ENCODE data around the gene CACNA1C.
"Not testable (repeated sequence)": the region's sequence is repeated elsewhere in the genome, so short reads cannot be mapped to it uniquely, and the experiment has no call there.

The CACNA1C gene

DNA sequence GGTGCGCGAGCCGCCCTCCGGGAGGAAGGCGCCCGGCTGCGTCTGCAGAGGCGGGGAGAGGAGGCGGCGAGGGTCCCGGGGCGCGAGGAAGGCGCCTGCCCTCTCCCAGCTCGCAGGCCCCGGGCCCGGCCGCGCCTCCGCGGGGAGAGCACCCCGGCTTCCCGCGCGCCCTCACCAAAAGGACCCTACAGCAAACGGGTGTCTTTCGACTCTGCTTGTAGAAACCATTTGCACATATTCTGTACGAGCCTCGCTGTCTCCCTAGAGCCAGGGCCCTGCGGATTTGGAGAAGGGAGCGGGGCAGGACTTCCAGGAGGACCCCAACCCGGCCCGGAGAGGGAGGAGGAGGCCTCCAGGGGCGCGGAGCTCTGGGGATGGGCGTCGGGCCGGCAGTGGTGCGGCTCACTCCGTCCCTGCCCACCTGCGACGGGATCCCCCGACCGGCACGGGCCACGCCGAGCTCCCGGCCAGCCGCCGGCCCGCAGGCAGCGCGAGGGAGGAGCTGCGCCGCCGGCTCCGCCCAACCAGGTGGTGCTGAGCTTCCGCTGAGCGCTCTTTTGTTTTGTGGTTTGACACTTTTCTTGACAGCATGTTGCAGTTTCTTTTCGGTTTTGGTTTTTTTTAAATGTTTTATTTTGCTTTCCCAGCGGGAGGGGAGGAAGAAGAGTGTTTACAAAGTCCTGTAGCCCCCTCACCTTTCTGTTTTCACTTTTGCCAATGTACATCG is 638.7 kb downstream of the CACNA1C start:
- peak; percentile 43 for DNase-seq (ENCODE audit: low read depth)

DNA sequence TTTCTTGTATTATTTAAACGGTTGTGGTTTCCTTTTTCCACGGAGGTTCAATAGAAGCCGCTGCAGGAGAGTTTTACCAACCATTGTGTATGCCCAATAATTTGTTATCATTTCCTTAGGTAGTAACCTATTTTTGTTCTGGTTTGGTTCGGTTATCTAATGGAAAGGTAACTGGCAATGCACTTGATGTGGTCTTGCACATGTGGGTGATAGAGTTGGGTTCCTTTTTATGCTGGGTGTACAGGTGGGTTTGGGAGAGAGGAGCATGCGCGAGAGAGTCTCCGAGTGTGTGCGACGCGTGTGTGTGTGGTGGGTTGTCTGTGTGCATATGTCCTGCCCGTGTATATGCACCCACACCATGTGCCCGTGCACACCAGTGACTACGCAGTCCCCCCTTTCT is 639.3 kb downstream of the CACNA1C start:
- DNase-seq (ENCODE audit: low read depth), result peak; percentile 7

DNA sequence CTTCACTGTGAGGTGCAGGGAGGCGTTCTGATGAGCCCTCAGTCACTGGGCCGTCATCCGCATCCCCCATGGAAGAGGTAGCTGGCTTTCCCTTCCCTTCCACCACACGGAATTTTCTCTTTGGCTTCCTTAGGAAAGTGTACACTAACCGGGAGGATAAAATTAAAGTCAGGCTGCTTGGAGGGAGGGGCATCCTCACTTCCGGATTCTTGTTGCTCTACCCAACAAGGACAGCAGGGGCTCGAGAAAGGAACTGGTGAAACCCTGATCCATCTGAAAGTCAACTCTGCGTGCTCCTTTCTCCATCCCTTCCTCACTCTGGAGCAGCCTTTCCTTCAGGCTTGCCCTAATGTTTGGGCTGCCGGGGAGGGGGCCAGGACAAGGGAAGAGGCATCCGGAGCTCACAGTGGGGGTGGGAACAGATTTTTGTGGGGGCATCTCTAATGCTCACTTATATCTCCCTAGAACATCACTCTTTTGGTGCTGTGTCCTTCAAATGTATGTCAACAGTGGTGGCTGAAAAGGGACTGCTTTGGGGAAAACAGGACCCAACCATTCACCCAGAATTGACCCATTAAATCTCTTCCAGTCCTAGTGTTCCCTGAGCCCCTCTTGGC is 640.6 kb downstream of the CACNA1C start:
- DNase-seq (ENCODE audit: low read depth), result no peak

DNA sequence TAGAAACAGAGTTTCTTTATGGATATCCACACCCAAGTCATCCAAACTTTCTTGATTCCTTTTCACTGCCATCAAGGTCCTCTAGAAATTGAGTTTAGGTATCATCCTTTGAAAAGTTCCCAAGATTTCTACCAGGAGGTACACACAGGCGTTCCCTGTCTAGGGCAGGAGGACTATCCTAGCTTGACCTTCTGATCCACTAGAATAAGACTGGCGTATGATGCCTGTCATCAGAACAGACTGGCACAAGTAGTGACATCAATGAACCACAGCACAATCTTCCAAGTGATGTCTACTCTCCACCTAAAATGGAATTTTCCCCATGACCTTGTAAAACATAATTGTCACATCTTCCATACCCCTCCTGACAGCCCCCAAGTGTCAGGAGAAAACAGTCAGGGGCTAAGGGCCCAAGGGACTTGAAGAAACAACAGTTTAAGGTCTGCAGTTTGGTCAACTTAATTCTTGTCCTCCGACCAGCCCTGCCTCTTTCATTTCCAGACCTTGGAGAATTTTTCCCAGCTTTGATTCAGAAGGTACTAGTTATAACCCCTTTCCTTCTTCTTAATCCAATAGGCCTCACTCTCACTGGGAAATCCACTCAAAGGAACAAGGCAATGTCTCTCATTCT is 641.3 kb downstream of the CACNA1C start:
- DNase-seq (ENCODE audit: low read depth), result no peak

DNA sequence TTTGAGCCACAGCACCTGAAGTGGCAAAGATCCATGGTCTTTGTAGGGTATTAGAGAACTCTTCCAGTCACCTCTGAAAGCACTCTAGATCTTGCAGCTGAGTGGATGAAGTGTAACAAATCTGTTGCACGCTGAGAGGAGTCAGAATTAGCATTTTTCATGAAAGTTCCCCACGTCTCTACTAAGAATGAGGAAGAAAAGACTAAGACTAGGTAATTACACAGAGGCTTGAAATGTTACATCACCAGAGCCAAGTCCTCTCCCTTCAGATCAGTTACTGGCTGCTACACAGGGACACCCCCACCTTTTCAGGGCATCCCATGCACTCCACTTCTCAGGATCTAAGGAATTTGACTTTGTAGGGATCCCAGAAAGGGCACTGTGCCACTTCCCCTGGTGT is 643.3 kb downstream of the CACNA1C start:
- no peak for DNase-seq (ENCODE audit: low read depth)

DNA sequence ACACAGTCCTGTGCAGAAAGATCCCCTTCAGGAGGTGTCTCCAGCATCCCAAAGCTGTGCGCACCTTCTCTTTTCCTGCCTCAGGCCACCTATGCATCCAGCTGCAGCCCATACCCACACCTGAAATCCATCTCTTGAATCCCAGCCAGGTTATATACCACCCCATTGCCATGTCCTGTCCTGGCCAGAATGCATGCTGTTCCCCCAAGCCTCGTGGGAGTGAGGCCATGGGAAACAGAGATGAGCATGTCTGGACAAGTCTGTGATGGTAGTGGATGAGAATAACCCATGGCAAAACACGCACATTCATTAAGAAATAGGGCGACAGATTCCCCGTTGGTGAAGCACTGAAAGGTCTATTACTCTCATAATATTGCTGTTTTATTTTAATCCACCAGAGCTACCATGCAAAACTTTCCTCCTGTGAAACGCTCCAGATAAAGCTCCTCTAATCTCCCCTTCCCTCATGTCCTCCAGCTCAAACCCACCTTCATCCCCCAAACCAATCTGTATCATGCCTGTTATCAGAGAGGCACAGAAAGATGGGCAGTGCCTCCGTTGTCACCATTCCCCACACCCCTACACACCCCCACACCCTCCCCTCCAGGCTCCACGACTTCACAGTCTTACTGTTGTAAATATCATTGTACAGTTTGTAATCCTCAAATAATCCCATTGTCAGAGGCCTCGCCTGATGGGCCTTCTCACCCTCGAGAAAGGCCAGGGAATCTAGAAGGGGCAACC is 644.4 kb downstream of the CACNA1C start:
- DNase-seq (ENCODE audit: low read depth), result no peak

DNA sequence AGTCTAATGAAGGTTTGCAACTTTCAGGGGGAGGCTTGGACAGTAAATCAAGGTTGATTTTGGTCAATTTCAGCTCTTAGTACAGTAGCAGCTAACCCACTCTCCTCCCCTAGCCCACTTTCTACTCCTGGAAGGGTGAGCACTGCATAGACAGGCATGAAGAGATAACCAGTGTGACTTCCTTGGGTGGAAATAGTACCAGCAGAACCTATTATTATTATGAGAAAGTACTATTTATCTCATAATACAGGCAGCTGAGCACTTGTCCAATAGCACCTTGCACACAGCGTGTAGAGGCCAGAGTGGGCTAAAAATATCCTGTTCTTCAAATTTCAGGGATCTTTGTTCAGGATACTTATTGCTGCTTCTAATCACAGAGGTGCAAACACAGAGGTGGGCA is 645.8 kb downstream of the CACNA1C start:
- DNase-seq (ENCODE audit: low read depth), result no peak

DNA sequence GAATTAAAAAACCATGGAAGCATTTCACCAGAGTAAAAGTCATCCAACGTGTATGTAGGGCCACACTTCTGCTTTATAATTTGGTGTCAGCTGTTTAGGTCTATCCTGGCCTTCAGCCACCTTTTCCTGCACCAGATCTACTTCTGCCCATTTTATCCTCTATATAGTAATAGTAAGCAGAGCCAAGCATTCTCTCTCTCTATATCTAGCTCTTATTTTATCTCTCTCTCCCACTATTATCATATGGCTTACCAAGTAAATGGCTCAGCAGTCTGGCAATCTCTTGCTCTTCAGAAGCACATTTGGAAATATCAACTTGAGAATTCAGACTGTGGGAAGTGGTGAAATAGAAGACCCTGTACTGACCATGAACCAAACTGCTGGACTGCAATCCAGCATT is 657.9 kb downstream of the CACNA1C start:
- DNase-seq (ENCODE audit: low read depth), result no peak

DNA sequence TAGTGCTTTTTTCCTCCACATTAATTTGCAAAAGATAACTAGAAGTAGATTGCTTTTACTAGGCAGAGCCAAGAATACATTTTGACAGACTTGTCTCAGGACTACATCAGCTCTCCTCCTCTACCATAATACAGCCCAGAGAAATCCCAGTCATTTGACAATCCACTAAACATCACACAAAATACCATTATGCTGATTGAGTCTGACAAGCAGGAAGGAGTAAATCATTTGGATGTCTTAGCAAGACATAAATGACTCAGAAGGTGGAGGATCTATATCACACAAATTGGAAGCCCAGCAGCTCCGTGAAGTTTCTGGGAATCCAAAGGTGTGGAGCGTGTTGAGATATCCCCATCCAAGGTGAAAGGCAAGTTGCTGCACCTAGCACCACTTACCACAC is 666.6 kb downstream of the CACNA1C start:
- no peak for DNase-seq (ENCODE audit: low read depth)

DNA sequence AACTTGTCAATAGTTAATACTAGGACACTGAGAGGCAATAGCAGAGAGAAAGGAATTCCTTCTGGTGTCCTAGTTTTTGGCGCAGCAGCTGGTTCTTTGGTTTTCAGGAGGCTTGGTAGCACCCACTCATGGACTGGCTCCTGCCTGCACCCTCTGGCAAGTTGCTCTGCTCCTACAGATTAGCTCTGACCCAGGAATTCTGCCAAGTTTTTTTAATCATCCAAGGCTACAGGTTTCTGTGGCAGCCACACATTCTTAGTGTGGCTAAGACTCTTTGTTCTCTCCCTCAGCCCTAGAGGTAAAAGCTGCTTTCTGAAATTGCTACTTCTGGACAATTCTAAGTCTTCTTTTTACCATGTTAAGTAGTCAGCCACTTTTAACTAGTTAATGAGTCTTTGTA is 670.0 kb downstream of the CACNA1C start:
- no peak for DNase-seq (ENCODE audit: low read depth)

DNA sequence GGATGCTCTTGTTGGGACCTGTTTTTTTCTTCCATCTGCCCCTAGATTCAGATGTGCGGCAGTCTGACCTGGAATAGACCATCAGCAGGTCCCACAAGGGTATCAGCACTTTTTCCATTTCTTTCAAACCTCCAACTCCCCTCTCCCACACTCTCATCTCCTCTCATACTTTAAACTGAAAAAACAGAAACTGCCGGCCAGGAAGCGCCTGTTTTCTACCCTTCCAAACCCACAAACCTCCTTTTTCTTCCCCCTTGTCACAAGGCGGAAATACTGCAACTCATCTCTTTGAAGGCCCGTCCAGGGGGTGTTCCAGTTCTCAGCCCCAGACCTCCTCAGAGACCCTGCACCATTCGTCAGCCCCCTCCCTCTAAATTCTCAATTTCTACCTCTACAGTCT is 679.5 kb downstream of the CACNA1C start:
- DNase-seq (ENCODE audit: low read depth), result no peak

DNA sequence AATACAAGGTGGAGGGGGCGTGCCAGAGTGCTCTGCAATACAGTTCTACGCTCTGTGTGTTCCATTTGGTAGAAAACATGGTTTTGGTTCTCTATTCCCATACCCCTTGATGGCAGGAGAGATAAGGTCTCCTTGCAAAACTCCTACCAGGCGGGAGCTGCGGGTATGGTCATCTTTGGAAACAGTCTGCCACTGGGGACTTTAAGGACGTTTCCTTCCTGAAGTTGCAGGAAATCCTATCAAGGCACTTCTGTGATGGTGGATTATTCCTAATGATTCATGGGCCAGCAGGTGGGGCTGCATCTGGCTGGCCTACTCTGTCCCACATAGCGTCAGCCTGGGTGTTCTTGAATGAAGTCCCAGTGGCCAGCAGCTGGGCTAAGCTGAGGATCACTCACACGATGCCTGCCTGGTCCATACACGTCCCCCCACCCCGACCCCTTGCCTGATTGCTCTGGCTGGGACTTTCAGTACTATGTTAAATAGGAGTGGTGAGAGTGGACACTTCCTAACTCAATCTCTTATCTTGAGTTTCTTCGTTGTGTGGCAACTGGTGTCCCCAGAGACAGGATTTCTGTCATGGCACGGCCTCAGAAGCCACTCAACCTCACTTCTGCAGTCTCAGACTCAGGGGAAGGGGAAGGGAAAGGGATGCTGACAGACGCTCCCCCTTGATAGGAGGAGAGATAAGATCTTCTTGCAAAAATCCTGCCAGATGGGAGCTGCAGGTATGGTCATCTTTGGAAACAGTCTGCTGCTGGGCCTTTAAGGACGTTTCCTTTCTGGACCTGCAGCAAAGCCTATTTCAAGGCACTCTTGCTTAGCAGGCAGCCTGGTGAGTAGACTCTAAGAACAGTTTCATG is 680.9 kb downstream of the CACNA1C start:
- no peak for DNase-seq (ENCODE audit: low read depth)

DNA sequence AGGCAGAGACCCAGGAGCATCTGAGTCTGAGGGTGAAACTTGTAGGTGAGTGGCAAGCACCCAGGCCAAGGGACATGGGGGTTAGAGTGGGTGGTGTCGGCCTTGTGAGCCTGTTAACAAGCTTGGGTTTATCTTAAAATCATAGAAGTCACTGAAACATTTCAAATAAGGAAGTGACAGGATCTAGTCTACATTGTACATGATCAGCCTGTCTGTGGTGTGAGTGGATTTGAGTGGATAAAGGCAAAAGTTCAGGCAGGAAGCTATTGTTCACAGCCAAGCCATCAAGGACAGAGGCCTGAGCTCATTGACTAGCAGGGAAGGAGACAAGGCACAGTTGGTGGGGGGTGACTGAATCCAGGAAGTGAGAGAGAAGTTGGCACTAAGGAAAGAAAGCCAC is 682.6 kb downstream of the CACNA1C start:
- DNase-seq (ENCODE audit: low read depth), result no peak

DNA sequence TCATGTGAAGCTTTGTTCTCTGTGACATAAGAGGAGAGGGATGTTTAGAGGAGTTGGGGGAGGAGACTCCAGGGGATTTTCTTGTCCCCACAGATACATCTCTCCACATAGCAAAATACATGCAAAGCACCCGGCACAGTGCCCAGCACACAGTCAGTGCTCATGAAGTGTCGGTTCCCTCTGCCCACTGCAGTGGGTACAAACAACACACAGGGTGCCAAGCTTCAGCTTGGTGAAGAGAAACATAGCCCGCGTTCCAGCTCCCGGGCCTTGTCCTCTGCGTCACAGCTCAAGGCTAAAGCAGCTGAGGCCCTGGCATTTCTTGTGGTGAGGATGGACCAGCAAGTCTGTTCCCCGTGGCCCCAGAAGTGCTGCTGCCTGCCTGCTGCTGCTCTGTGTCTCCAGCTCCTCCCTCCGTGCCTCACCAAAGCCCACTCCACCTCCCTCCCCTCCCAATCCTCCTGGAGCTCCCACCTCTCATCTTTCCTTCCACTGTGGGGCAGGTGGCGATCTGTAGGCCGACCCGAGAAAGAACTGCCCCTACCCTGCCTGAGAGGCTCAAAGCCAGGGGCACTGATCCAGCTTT is 685.0 kb downstream of the CACNA1C start:
- no peak for DNase-seq (ENCODE audit: low read depth)

DNA sequence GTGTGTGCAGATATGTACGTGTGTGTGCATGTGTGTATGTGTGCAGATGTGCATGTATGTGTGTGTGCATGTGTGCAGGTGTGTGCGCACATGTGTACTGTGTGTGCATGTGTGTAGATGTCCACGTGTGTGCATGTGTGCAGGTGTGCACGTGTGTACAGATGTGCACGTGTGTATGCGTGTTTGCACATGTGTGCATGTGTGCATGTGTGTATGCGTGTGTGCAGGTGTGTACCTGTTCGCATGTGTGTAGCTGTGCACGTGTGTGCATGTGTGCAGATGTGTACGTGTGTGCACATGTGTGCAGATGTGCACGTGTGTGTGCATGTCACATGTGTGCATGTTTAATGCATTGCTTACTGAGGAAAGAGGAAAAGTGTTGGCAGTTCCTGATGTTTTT is 686.3 kb downstream of the CACNA1C start:
- DNase-seq (ENCODE audit: low read depth), result no peak

DNA sequence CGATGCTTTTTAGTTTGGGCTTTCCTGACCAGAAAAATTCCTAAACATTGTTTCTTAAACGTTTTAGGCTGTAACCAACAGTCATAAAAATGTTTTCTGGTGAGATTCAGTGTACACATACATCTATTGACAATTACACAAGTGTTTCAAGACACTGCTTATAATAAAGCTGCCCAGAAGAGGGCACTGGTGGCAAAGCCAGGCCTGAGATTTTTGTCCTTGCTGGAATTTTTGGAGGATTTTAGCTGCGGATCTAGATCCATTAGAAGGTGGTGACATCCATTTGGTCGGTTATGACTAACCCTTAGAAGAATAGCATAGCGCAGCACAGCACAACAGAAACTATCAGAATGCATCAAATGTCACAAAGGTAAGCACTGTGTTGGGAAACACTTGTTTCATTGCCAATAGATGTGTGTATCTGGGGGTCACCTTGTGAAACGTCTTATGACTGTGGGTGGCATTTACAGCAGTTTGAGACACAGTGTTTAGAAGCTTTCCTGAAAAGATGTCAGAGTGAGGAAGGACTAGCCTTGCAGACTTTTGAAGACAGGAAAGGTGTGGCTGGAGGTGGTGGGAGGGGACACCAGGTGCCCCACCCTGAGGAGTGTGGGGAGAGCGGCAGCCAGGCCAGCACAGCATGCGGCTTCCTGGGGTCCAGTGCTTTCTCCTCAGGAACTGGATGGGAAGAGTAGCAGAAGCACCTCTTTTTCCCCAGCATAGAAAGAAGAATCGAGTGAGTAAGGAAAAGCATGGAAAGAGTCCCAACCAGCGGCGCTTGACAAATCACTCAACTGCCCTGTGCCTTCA is 687.2 kb downstream of the CACNA1C start:
- no peak for DNase-seq (ENCODE audit: low read depth)

DNA sequence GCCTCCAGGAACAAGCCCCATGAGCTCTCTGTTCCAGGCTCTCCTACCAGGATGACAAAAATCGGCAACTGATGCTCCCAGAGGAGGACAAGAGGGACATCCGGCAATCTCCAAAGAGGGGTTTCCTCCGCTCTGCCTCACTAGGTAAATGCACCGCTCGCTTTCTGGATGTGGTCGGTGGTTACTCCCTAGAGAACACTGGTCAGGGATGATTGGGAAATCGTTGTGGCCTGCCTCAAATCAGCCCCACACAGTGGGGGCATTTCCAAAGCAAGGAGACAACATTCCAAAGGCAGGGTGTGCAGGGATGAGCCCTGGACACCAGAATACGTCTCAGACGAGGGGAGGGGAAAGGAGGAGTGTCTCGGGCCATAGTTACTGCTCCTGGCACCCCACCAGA is 689.2 kb downstream of the CACNA1C start:
- not testable (repeated sequence) for DNase-seq (ENCODE audit: low read depth)

DNA sequence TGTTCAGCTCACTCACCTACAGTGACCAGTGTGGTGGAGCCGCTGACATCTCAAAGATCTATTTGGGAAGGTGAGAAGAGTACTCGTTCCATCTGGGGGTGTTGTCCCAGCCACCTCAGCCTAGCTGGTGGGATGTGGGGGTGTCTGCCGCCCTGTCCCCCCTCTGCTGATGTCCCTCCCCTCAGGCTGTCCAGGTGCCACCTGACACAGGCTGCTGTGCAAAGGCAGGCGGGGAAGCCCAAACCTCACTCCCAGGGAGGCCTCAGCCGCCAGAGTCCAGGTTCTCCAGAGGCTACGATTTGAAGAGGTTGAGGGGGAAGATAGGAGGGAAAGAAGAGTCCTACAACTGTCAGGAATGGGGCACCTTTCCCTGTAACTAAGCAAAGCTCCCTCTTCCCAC is 690.7 kb downstream of the CACNA1C start:
- no peak for DNase-seq (ENCODE audit: low read depth)

DNA sequence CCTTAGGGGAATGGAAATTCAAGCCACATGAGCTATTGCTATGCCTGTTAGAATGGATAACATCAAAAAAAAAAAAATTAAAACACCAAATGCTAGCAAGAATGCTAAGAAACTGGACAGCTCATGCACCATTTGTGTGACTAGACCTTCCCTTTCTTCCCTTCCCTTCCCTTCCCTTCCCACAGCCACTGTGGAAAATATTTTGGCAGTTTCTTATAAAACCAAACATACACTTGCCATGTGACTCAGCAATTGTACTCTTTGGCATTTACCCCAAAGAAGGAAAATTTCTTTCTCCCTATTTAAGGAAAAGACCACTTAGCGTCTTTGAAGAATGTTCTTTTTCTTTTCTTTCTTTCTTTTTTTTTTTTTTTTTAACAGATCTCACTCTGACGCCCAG is 692.9 kb downstream of the CACNA1C start:
- DNase-seq (ENCODE audit: low read depth), result no peak

Measured in activated gamma-delta T cell treated with anti-CD3 and anti-CD28 coated beads, Interleukin-2, amount 50 U/mL, for 16 hours (primary cell).